SK-N-MC (cell line): Measurements from ENCODE around the gene INPP5D.

ENCODE experiments used
- EZH2 ChIP-seq: fragments of 200-600 bp; sonication (generic); IDR thresholded peaks from one replicate; pipeline ENCODE4 v1.6.1; 2017; ENCODE audit warnings: antibody characterized with exemption
- POLR2AphosphoS5 ChIP-seq: IDR thresholded peaks from 2 replicates; pipeline ENCODE4 v1.6.1; 2012; ENCODE audit warnings: mild to moderate bottlenecking, low read depth, low read length, borderline replicate concordance

GRCh38 chr2:233171344-233171743 lies 111.2 kb downstream of the INPP5D start:
- TF ChIP-seq EZH2 (no peak), POLR2AphosphoS5 (no peak)
